SK-N-SH (cell line): ENCODE data around the gene DCDC2.

ENCODE experiments used
- JUND ChIP-seq: IDR thresholded peaks from 2 replicates; pipeline ENCODE4 v1.4.0; 2012
- POLR2AphosphoS5 ChIP-seq: IDR thresholded peaks from 2 replicates; pipeline ENCODE4 v1.6.1; 2012; ENCODE audit warnings: low read depth, low read length

DNA sequence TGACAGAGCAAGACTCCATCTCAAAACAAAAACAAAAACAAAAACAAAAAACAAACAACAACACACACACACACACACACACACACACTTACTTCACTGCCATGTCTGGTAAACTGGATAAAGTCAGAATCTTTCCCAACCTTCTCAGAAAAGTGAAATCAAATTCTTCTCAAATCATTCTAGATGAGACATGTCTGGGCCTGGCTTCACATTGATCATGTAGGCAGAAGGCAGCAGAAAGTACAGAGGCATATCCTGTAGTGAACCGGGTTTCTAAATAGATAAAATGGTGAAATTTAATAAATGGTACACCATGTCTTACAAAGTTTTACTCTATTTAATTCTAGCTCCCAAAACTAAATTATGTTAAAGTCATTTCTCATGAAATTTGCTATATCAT is 30.0 kb upstream of the DCDC2 start:
- TF ChIP-seq POLR2AphosphoS5 (no peak), JUND (no peak)
